GM20000 (cell line): ENCODE measurements around the gene PIP4K2A.

Source experiments
- DNase-seq: peaks from one replicate; pipeline ENCODE4 v3.0.0; 2012; ENCODE audit warnings: low spot score
- TF ChIP-seq, protein P1 (sequence below): IDR thresholded peaks from 2 replicates; pipeline ENCODE4 v1.5.1; 2012; ENCODE audit warnings: mild to moderate bottlenecking, control low read depth; ENCODE audit errors: extremely low read depth, missing control alignments

PIP4K2A gene

DNA sequence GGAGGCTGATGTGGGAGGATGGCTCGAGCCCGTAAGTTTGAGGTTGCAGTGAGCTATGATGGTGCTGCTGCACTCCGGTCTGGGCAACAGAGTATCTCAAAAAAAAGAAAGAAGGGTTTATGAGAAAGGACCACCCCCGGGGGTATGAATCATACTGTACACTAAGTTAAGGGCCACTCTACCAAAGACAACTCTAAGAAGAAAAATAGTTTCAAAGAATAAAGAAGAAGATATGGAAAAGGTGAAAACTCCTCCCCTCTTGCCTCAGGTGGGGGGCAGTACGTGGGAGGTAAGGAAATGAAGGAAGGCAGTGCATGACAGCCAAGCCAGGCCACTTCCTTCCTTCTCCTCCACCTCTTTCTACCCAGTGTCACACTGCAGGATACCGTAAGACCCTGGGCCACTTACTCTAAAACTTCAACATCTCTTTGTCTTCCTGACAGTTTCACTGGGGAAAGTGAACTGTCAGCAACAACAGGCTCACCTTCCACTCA is 61.3 kb downstream of the PIP4K2A start:
- no peak for DNase-seq
- TF ChIP-seq, protein P1, sequence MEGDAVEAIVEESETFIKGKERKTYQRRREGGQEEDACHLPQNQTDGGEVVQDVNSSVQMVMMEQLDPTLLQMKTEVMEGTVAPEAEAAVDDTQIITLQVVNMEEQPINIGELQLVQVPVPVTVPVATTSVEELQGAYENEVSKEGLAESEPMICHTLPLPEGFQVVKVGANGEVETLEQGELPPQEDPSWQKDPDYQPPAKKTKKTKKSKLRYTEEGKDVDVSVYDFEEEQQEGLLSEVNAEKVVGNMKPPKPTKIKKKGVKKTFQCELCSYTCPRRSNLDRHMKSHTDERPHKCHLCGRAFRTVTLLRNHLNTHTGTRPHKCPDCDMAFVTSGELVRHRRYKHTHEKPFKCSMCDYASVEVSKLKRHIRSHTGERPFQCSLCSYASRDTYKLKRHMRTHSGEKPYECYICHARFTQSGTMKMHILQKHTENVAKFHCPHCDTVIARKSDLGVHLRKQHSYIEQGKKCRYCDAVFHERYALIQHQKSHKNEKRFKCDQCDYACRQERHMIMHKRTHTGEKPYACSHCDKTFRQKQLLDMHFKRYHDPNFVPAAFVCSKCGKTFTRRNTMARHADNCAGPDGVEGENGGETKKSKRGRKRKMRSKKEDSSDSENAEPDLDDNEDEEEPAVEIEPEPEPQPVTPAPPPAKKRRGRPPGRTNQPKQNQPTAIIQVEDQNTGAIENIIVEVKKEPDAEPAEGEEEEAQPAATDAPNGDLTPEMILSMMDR, result no peak

GRCh38 chr10:22651276-22651980 is 63.0 kb downstream of the PIP4K2A start:
- no peak for DNase-seq
- TF ChIP-seq, protein P1, result no peak

- TF ChIP-seq, protein P1, result no peak
- DNase-seq, result no peak
Observed at GRCh38 chr10:22649994-22650393, 64.4 kb downstream of the PIP4K2A start.

GRCh38 chr10:22649390-22649841 is 65.0 kb downstream of the PIP4K2A start:
- DNase-seq, result no peak

GRCh38 chr10:22648547-22648961 is 65.8 kb downstream of the PIP4K2A start:
- TF ChIP-seq, protein P1, result no peak
- no peak for DNase-seq

More at GRCh38 chr10:22649390-22649841, 65.0 kb downstream of the PIP4K2A start:
- TF ChIP-seq, protein P1, result no peak

- TF ChIP-seq, protein P1, result no peak
- DNase-seq, result no peak
Observed at GRCh38 chr10:22647244-22647643, 67.1 kb downstream of the PIP4K2A start.

GRCh38 chr10:22646388-22646853 is 68.0 kb downstream of the PIP4K2A start:
- TF ChIP-seq, protein P1, result no peak
- no peak for DNase-seq
